HG02870 (cell line): ENCODE results near the gene GMPR.

Experiments
- ATAC-seq: cut with Tn5 transposase; IDR thresholded peaks from one replicate; pipeline ENCODE4 v1.9.1; 2021; ENCODE audit warnings: mild to moderate bottlenecking, moderate library complexity; ENCODE audit not compliant: unreplicated experiment

Gene GMPR

GRCh38 chr6:16270178-16270794 lies 31.9 kb downstream of the GMPR start:
- ATAC-seq: no peak

GRCh38 chr6:16271428-16271827 lies 33.0 kb downstream of the GMPR start:
- ATAC-seq: no peak

- ATAC-seq: no peak
These were observed 33.8 kb downstream of the GMPR start for GRCh38 chr6:16272201-16272600.

GRCh38 chr6:16273256-16273655 lies 34.9 kb downstream of the GMPR start:
- ATAC-seq: no peak

GRCh38 chr6:16274483-16274882 lies 36.1 kb downstream of the GMPR start:
- ATAC-seq: no peak

GRCh38 chr6:16274885-16275589 lies 36.6 kb downstream of the GMPR start:
- no peak for ATAC-seq

- ATAC-seq: no peak
These were observed 39.0 kb downstream of the GMPR start for GRCh38 chr6:16277101-16277981.

- no peak for ATAC-seq
These were observed 39.8 kb downstream of the GMPR start for GRCh38 chr6:16278048-16278724.

- no peak for ATAC-seq
These were observed 40.4 kb downstream of the GMPR start for GRCh38 chr6:16278750-16279149.

GRCh38 chr6:16279243-16279642 lies 40.9 kb downstream of the GMPR start:
- no peak for ATAC-seq

GRCh38 chr6:16282370-16282769 lies 44.0 kb downstream of the GMPR start:
- no peak for ATAC-seq

- ATAC-seq: no peak
These were observed 46.1 kb downstream of the GMPR start for GRCh38 chr6:16284472-16284871.

GRCh38 chr6:16285467-16286150 lies 47.2 kb downstream of the GMPR start:
- no peak for ATAC-seq

GRCh38 chr6:16286151-16286522 lies 47.8 kb downstream of the GMPR start:
- ATAC-seq: no peak

- no peak for ATAC-seq
These were observed 49.8 kb downstream of the GMPR start for GRCh38 chr6:16288163-16288562.

- no peak for ATAC-seq
These were observed 53.4 kb downstream of the GMPR start for GRCh38 chr6:16291739-16292138.

GRCh38 chr6:16292432-16292831 lies 54.0 kb downstream of the GMPR start:
- ATAC-seq: no peak

- ATAC-seq: no peak
These were observed 54.6 kb downstream of the GMPR start for GRCh38 chr6:16292942-16293341.

- ATAC-seq: no peak
These were observed 56.0 kb downstream of the GMPR start for GRCh38 chr6:16294371-16294770.

GRCh38 chr6:16295060-16295459 lies 56.7 kb downstream of the GMPR start:
- no peak for ATAC-seq

GRCh38 chr6:16295471-16295870 lies 57.1 kb downstream of the GMPR start:
- ATAC-seq: no peak
